ENCODE measurements around the gene OR10G7. TPM values are rescaled to one million over a fixed set of nuclear protein-coding genes. Genes with fewer than 3 reads are reported as not detected.

OR10G7 gene
- total and polyA plus RNA-seq, 2 experiments from 2014 or later, result not detected

- Histone ChIP-seq H3K9me2 (replicated peaks; ENCODE audit: insufficient read depth) (no peaks in the 10 kb centered on the region), H4K20me1 (ENCODE audit: insufficient read depth, poor library complexity, severe bottlenecking) (no peaks in the 10 kb centered on the region), H3K27ac (no peak overlapping the region), H3K4me2 (no peak overlapping the region), H3K4me1 (ENCODE audit: insufficient read depth) (no peaks in the 10 kb centered on the region), H3K9me3 (ENCODE audit: low read depth) (no peaks in the 10 kb centered on the region), H2AFZ (no peak overlapping the region), H3K79me2 (no peaks in the 10 kb centered on the region), H3K27me3 (no peaks in the 10 kb centered on the region), H3K4me3 (no peak overlapping the region), H3K36me3 (replicated peaks; ENCODE audit: insufficient read depth, low read depth) (no peaks in the 10 kb centered on the region)
- DNase-seq (ENCODE audit: low spot score), result no peak
- TF ChIP-seq CTCF (IDR thresholded peaks at IDR 0.05; ENCODE audit: poor library complexity), result no peak
- TF ChIP-seq EZH2phosphoT487 (IDR thresholded peaks at IDR 0.05; ENCODE audit: low read depth, severe bottlenecking, unreplicated experiment), result no peak
- no peak for TF ChIP-seq EZH2 (IDR thresholded peaks at IDR 0.05; ENCODE audit: borderline replicate concordance)
- WGBS (ENCODE audit: low lambda C conversion rate, missing lambda C conversion rate), result 79% methylated on average over 4 of the region's 4 CpGs
Measured at GRCh38 chr11:124082371-124082770, 41.2 kb upstream of the OR10G7 start.

GRCh38 chr11:124081483-124081882 is 40.4 kb upstream of the OR10G7 start:
- H3K9me3 ChIP-seq (ENCODE audit: low read depth), result no peaks in the 10 kb centered on the region
- no peaks in the 10 kb centered on the region for H3K9me2 ChIP-seq (replicated peaks; ENCODE audit: insufficient read depth)
- H3K79me2 ChIP-seq, result no peaks in the 10 kb centered on the region
- TF ChIP-seq EZH2 (IDR thresholded peaks at IDR 0.05; ENCODE audit: borderline replicate concordance) (no peak), CTCF (IDR thresholded peaks at IDR 0.05; ENCODE audit: poor library complexity) (no peak), EZH2phosphoT487 (IDR thresholded peaks at IDR 0.05; ENCODE audit: low read depth, severe bottlenecking, unreplicated experiment) (no peak)
- no peak overlapping the region for H2AFZ ChIP-seq
- 70% methylated on average over 3 of the region's 3 CpGs for WGBS (ENCODE audit: low lambda C conversion rate, missing lambda C conversion rate)
- H3K4me2 ChIP-seq, result no peak overlapping the region
- H3K4me3 ChIP-seq, result no peak overlapping the region
- H3K4me1 ChIP-seq (ENCODE audit: insufficient read depth), result no peaks in the 10 kb centered on the region
- DNase-seq (ENCODE audit: low spot score), result no peak
- peak overlapping the region; percentile 49 for H3K27ac ChIP-seq
- H3K36me3 ChIP-seq (replicated peaks; ENCODE audit: insufficient read depth, low read depth), result no peaks in the 10 kb centered on the region
- no peaks in the 10 kb centered on the region for H4K20me1 ChIP-seq (ENCODE audit: insufficient read depth, poor library complexity, severe bottlenecking)
- H3K27me3 ChIP-seq, result no peaks in the 10 kb centered on the region

- Histone ChIP-seq H2AFZ (no peak overlapping the region), H4K20me1 (ENCODE audit: insufficient read depth, poor library complexity, severe bottlenecking) (no peaks in the 10 kb centered on the region), H3K9me3 (ENCODE audit: low read depth) (no peaks in the 10 kb centered on the region), H3K27ac (peak overlapping the region; percentile 62), H3K4me2 (no peak overlapping the region), H3K9me2 (replicated peaks; ENCODE audit: insufficient read depth) (no peaks in the 10 kb centered on the region), H3K4me1 (ENCODE audit: insufficient read depth) (no peaks in the 10 kb centered on the region), H3K27me3 (no peaks in the 10 kb centered on the region), H3K79me2 (no peaks in the 10 kb centered on the region), H3K4me3 (no peak overlapping the region), H3K36me3 (replicated peaks; ENCODE audit: insufficient read depth, low read depth) (no peaks in the 10 kb centered on the region)
- peak; percentile 55 for DNase-seq (ENCODE audit: low spot score)
- WGBS (ENCODE audit: low lambda C conversion rate, missing lambda C conversion rate), result 75% methylated on average over 8 of the region's 8 CpGs
- TF ChIP-seq EZH2phosphoT487 (IDR thresholded peaks at IDR 0.05; ENCODE audit: low read depth, severe bottlenecking, unreplicated experiment) (no peak), EZH2 (IDR thresholded peaks at IDR 0.05; ENCODE audit: borderline replicate concordance) (no peak), CTCF (IDR thresholded peaks at IDR 0.05; ENCODE audit: poor library complexity) (no peak)
Measured at GRCh38 chr11:124080327-124081001, 39.3 kb upstream of the OR10G7 start.
